PC-3 (cell line): ENCODE data around the gene FHAD1. TPM values are rescaled to one million over a fixed set of nuclear protein-coding genes. Genes with fewer than 3 reads are reported as not detected.

Experiments
- ATAC-seq: fragments of 200-7000 bp; cut with Tn5 transposase; 2 replicates; pipeline ENCODE4 v1.9.1; 2020; ENCODE audit warnings: mild to moderate bottlenecking, moderate library complexity
- BruUV-seq: library from RNA; stranded (reverse); fragments of 400-500 nt; replicated peaks from 2 replicates; lab custom pipeline; 2021; lab: Mats Ljungman, UMichigan
- CTCF ChIA-PET: fragments of 300-600 bp; sonication (Branson Sonifier 250); formaldehyde crosslinking; loops from one replicate; lab custom pipeline; 2022; ENCODE audit warnings: antibody characterized with exemption; lab: Charles Lee
- POLR2A ChIA-PET: fragments of 300-600 bp; sonication (Branson Sonifier 250); formaldehyde crosslinking; loops from one replicate; lab custom pipeline; 2022; ENCODE audit warnings: antibody characterized with exemption; ENCODE audit not compliant: unreplicated experiment; lab: Charles Lee
- DNase-seq: peaks from one replicate; pipeline ENCODE4 v3.0.0-alpha.2; 2015
- H2AFZ ChIP-seq: fragments of 300-600 bp; sonication (generic); 2 replicates; pipeline ENCODE4 v1.6.0; 2016; ENCODE audit warnings: antibody characterized with exemption, low read length
- H3F3A ChIP-seq: fragments of 300-600 bp; sonication (generic); one replicate; pipeline ENCODE4 v1.6.0; 2017; ENCODE audit warnings: antibody characterized with exemption, low read length, control low read depth, mild to moderate bottlenecking; ENCODE audit not compliant: unreplicated experiment
- H3K27ac ChIP-seq: fragments of 300-600 bp; sonication (generic); 2 replicates; pipeline ENCODE4 v1.5.1; 2016; ENCODE audit warnings: mild to moderate bottlenecking, low read length
- H3K27me3 ChIP-seq: fragments of 300-600 bp; sonication (generic); 2 replicates; pipeline ENCODE4 v1.6.1; 2016; ENCODE audit warnings: low read length, mixed read lengths
- H3K36me3 ChIP-seq: fragments of 300-600 bp; sonication (generic); 2 replicates; pipeline ENCODE4 v1.6.1; 2016; ENCODE audit warnings: low read depth, mixed run types, low read length, mixed read lengths
- H3K4me1 ChIP-seq: fragments of 300-600 bp; sonication (generic); 2 replicates; pipeline ENCODE4 v1.5.1; 2016; ENCODE audit warnings: low read length; ENCODE audit not compliant: insufficient read depth
- H3K4me2 ChIP-seq: fragments of 300-600 bp; sonication (generic); 2 replicates; pipeline ENCODE4 v1.6.0; 2016; ENCODE audit warnings: low read length
- H3K4me3 ChIP-seq: fragments of 300-600 bp; sonication (generic); 2 replicates; pipeline ENCODE4 v1.5.1; 2016; ENCODE audit warnings: mild to moderate bottlenecking, low read length, mixed read lengths
- H3K79me2 ChIP-seq: fragments of 300-600 bp; sonication (generic); 2 replicates; pipeline ENCODE4 v1.6.1; 2017; ENCODE audit warnings: low read length, mixed read lengths
- H3K9ac ChIP-seq: fragments of 300-600 bp; sonication (generic); 2 replicates; pipeline ENCODE4 v1.6.0; 2016; ENCODE audit warnings: mild to moderate bottlenecking, low read length
- H3K9me2 ChIP-seq: fragments of 300-600 bp; sonication (generic); replicated peaks from 2 replicates; pipeline ENCODE4 v1.6.1; 2016; ENCODE audit warnings: mixed run types, low read length, mixed read lengths
- H3K9me3 ChIP-seq: fragments of 300-600 bp; sonication (generic); 2 replicates; pipeline ENCODE4 v1.6.1; 2016; ENCODE audit warnings: low read length, mixed read lengths
- H4K20me1 ChIP-seq: fragments of 300-600 bp; sonication (generic); 2 replicates; pipeline ENCODE4 v1.6.1; 2016; ENCODE audit warnings: low read length, mixed read lengths
- EZH2 ChIP-seq: fragments of 300-600 bp; sonication (generic); IDR thresholded peaks from one replicate; pipeline ENCODE4 v1.6.1; 2017; ENCODE audit warnings: antibody characterized with exemption, mild to moderate bottlenecking, low read length; ENCODE audit not compliant: unreplicated experiment
- EZH2phosphoT487 ChIP-seq: fragments of 300-600 bp; sonication (generic); IDR thresholded peaks from 2 replicates; pipeline ENCODE4 v1.6.1; 2018; ENCODE audit warnings: mild to moderate bottlenecking, antibody characterized with exemption, low read length, borderline replicate concordance
- intact Hi-C: fragments of 100-400 bp; cut with micrococcal nuclease; formaldehyde crosslinking; loops from 2 replicates; pipeline ENCODE4 v1.9.0; 2023
- total RNA-seq: library from RNA; depleted of rRNA; stranded (reverse); fragments of >200 nt; gene quantifications from 2 replicates; pipeline ENCODE4 v1.2.3, GENCODE V29; 2014
- TF ChIP-seq, protein P1 (sequence below): fragments of 300-600 bp; sonication (generic); conservative IDR thresholded peaks from 2 replicates; pipeline ENCODE4 v1.5.1; 2017; ENCODE audit warnings: antibody characterized with exemption, low read depth, mild to moderate bottlenecking, low read length

Gene FHAD1
- total RNA-seq, 1 experiment from 2014 or later = 0.95 TPM

DNA sequence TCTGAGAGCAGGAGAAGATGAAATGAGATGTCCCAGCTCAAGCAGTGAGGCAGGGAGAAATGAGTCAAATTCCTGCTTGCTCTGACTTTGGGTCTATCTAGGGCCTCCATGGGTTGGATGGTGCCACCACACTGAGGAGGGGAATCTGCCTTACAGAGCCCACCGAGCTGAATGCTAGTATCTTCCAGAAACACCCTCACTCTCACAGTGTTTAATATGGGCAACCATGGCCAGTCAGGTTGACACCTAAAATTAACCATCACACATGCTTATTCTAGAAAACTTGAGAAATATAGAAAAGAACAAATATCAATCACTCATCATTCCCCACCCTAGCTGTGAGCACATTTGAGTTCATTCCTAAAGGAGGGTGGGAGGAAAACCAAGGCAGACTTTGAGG, 29.4 kb upstream of the FHAD1 start:
- no peaks in the 10 kb centered on the region for H3F3A ChIP-seq
- H3K36me3 ChIP-seq = no peaks in the 10 kb centered on the region; the same call in 1 of the 2 replicates
- TF ChIP-seq, protein P1, sequence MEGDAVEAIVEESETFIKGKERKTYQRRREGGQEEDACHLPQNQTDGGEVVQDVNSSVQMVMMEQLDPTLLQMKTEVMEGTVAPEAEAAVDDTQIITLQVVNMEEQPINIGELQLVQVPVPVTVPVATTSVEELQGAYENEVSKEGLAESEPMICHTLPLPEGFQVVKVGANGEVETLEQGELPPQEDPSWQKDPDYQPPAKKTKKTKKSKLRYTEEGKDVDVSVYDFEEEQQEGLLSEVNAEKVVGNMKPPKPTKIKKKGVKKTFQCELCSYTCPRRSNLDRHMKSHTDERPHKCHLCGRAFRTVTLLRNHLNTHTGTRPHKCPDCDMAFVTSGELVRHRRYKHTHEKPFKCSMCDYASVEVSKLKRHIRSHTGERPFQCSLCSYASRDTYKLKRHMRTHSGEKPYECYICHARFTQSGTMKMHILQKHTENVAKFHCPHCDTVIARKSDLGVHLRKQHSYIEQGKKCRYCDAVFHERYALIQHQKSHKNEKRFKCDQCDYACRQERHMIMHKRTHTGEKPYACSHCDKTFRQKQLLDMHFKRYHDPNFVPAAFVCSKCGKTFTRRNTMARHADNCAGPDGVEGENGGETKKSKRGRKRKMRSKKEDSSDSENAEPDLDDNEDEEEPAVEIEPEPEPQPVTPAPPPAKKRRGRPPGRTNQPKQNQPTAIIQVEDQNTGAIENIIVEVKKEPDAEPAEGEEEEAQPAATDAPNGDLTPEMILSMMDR = no peak
- no peak for TF ChIP-seq EZH2
- TF ChIP-seq EZH2phosphoT487 = no peak
- H4K20me1 ChIP-seq = no peaks in the 10 kb centered on the region
- H3K9me3 ChIP-seq = no peaks in the 10 kb centered on the region
- DNase-seq (no peak), ATAC-seq (no peak)
- H3K79me2 ChIP-seq = no peaks in the 10 kb centered on the region
- H3K4me2 ChIP-seq = 0 out of 2 replicates have a peak overlapping the region, but pooled peaks have one; percentile 3
- H3K9ac ChIP-seq = no peak overlapping the region
- no peaks in the 10 kb centered on the region for H3K27me3 ChIP-seq
- no TSS peak for BruUV-seq
- no peak overlapping the region for H2AFZ ChIP-seq
- H3K9me2 ChIP-seq = no peaks in the 10 kb centered on the region
- peak overlapping the region; percentile 78 for H3K27ac ChIP-seq
- peaks cover 24% of the 10 kb centered on the region for H3K4me1 ChIP-seq
- ChIA-PET POLR2A (no interaction called here), CTCF (no interaction called here)
- intact Hi-C loops = no loop called here
- H3K4me3 ChIP-seq = no peak overlapping the region

DNA sequence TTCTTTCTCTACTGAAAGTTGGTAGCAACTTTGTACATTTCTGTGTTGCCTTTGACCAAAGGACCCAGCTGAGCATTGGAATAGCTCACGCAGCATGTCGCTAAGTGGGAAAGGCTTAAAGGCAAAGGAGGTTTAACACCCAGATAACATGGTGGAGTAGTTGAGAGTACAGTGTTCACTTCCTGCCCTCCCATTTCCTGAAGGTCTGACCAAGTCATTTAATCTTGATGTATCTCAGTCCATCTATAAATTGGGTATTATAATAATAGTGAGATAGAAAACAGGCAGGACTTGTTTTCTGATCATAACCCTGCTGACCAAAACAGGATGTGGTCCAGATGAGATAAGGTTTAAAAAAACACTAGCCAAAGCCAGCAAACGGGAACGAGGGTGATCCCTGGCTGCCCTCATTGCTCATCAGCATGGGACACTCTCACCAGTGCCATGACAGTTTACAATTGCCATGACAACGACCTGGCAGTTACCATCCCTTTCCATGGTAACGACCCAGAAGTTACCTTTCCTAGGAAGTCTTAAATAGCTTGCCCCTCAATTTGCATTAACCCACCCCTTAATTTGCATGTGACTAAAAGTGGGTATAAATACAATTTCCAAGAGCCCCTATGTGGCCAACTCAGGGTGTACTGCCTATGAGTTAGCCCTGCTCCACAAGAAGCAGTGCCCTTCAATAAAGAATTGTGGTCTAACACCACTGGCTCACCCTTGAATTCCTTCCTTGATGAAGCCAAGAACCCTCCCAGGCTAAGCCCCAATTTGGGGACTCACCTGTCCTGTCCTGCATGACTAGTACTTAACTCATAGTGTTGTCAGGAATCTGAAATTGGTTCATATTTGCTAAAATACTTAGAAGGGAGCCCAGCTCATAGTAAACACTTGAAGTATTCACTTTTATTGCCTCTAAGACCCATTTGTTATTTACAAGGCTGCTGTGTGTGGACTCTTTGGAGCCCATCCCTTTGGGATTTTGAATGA, 28.4 kb upstream of the FHAD1 start:
- Histone ChIP-seq H3K79me2 (no peaks in the 10 kb centered on the region), H3K9me2 (no peaks in the 10 kb centered on the region), H3F3A (no peaks in the 10 kb centered on the region), H3K27ac (peak overlapping the region; percentile 78), H3K9ac (no peak overlapping the region; the same call in 1 of the 2 replicates), H3K4me1 (peaks cover 24% of the 10 kb centered on the region), H2AFZ (no peak overlapping the region), H3K27me3 (no peaks in the 10 kb centered on the region), H3K9me3 (no peaks in the 10 kb centered on the region), H3K4me2 (0 out of 2 replicates have a peak overlapping the region, but pooled peaks have one; percentile 3), H3K4me3 (no peak overlapping the region), H4K20me1 (no peaks in the 10 kb centered on the region), H3K36me3 (no peaks in the 10 kb centered on the region; the same call in 1 of the 2 replicates)
- ChIA-PET CTCF (no interaction called here), POLR2A (no interaction called here)
- intact Hi-C loops = no loop called here
- no TSS peak for BruUV-seq
- DNase-seq = peak; percentile 84
- TF ChIP-seq EZH2phosphoT487 (no peak), EZH2 (no peak)
- TF ChIP-seq, protein P1 = no peak
- peak; percentile 81 for ATAC-seq
